H1 (cell line): ENCODE data around the gene SOS1. TPM values are rescaled to one million over a fixed set of nuclear protein-coding genes. Genes with fewer than 3 reads are reported as not detected.

Source experiments
- GABPA ChIP-seq: IDR thresholded peaks from 2 replicates; pipeline ENCODE4 v1.6.1; 2011; ENCODE audit warnings: mild to moderate bottlenecking, low read length, moderate library complexity, borderline replicate concordance; ENCODE audit not compliant: insufficient read depth
- HDAC2 ChIP-seq, 2 experiments: fragments of 300-600 bp in 1 of 2; sonication (generic) in 1 of 2; IDR thresholded peaks; 2 replicates each; pipeline ENCODE4 v1.6.1; 2011 to 2012; ENCODE audit warnings: low read depth in 2 of 2, low read length in 2 of 2, mild to moderate bottlenecking in 2 of 2, moderate library complexity in 2 of 2, borderline replicate concordance in 1 of 2, inconsistent platforms in 1 of 2
- JUN ChIP-seq: IDR thresholded peaks from 2 replicates; pipeline ENCODE4 v1.6.1; 2011; ENCODE audit warnings: low read depth, mild to moderate bottlenecking, improper control_type of control experiment, low read length
- KDM1A ChIP-seq: fragments of 200-600, 300-600 bp; sonication (generic); IDR thresholded peaks from 2 replicates; pipeline ENCODE4 v1.7.1; 2016; ENCODE audit warnings: mild to moderate bottlenecking, low read length, borderline replicate concordance
- NRF1 ChIP-seq: IDR thresholded peaks from 2 replicates; pipeline ENCODE4 v1.6.1; 2011; ENCODE audit warnings: mild to moderate bottlenecking, low read depth, low read length, improper control_type of control experiment
- RAD21 ChIP-seq, 2 experiments: IDR thresholded peaks in 1 of 2; conservative IDR thresholded peaks in 1 of 2; 2 replicates each; pipeline ENCODE4 v1.6.1; 2011; ENCODE audit warnings: low read depth in 2 of 2, low read length in 2 of 2, improper control_type of control experiment in 1 of 2, inconsistent platforms in 1 of 2, mild to moderate bottlenecking in 1 of 2, moderate library complexity in 1 of 2
- SRF ChIP-seq: IDR thresholded peaks from 2 replicates; pipeline ENCODE4 v1.6.1; 2011; ENCODE audit warnings: mild to moderate bottlenecking, low read depth, low read length, moderate library complexity
- polyA plus RNA-seq, 7 experiments: library from polyadenylated mRNA; depleted of rRNA in 3 of 7; stranded (reverse) in 5 of 7; unstranded in 2 of 7; fragments of >200 nt in 5 of 7; fragments of 200-250 nt in 2 of 7; gene quantifications; 1 replicate in 5 of 7; 2 replicates in 1 of 7; 4 replicates in 1 of 7; pipeline versions ENCODE4 v1.2.1 to v1.2.3, GENCODE V29; 2011 to 2013; ENCODE audit warnings: missing spikeins in 2 of 7, mixed read lengths in 2 of 7
- total RNA-seq: library from RNA; stranded (reverse); fragmentation: NEBNext Ultra II Directional; extraction: Animal tissue kit (Norgen Biotek cat#: 25700); gene quantifications from 2 replicates; pipeline ENCODE4 v1.2.1, GENCODE V29; 2021

SOS1 gene
- total and polyA plus RNA-seq, 2 of the 8 experiments (the other 6 are each of a cell fraction or from before 2014, with no cell fraction given): 25.7 to 27.0 TPM

- TF ChIP-seq RAD21 (IDR thresholded peaks at IDR 0.05 in 1 of 2, conservative IDR thresholded peaks at IDR 0.05 in 1 of 2; ENCODE audit: low read depth in 2 of 2, low read length in 2 of 2) (no peak), GABPA (no peak), JUN (no peak), NRF1 (no peak), HDAC2 (IDR thresholded peaks at IDR 0.05; ENCODE audit: borderline replicate concordance in 1 of 2, low read depth in 2 of 2, low read length in 2 of 2) (no peak), KDM1A (no peak), SRF (no peak)
These were observed 142.5 kb downstream of the SOS1 start (continued) for GRCh38 chr2:38978296-38978903.
